ENCODE results near the gene TRABD.
"Not testable (repeated sequence)": the region's sequence is repeated elsewhere in the genome, so short reads cannot be mapped to it uniquely, and the experiment has no call there.

The TRABD gene

GRCh38 chr22:50151571-50152537 is 33.9 kb upstream of the TRABD start:
- no peak for DNase-seq (ENCODE audit: low spot score)
- FAIRE-seq, result no peak

- FAIRE-seq (no peak), DNase-seq (ENCODE audit: low spot score) (no peak)
These were observed 32.5 kb upstream of the TRABD start for GRCh38 chr22:50153056-50153755.

DNA sequence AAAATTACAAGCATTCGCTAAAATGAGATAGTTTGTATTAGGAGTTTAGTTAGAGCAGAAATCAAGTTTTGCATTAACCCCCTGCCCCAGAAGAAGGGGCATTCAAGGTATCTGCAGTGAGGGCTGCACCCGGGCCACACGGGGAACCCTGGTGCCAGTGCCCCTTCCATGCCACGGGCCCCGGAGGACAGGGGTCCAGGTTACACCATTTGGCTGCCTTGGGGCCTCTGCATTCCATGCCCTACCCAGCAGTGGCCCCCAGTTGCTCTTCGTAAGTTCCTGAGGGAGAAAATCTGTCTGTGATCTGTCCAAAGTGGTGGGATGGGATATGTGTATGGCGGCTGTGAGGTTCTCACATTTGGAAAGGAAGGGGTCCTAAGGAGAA is 32.0 kb upstream of the TRABD start:
- no peak for FAIRE-seq

GRCh38 chr22:50157709-50158375 is 27.9 kb upstream of the TRABD start:
- FAIRE-seq, result no peak
- no peak for DNase-seq (ENCODE audit: low spot score)

More for the DNA sequence above, 32.0 kb upstream of the TRABD start:
- no peak for DNase-seq (ENCODE audit: low spot score)

GRCh38 chr22:50160947-50161346 is 24.8 kb upstream of the TRABD start:
- FAIRE-seq, result no peak

GRCh38 chr22:50161508-50162390 is 24.0 kb upstream of the TRABD start:
- no peak for DNase-seq (ENCODE audit: low spot score)
- no peak for FAIRE-seq

More at GRCh38 chr22:50160947-50161346, 24.8 kb upstream of the TRABD start:
- DNase-seq (ENCODE audit: low spot score), result no peak

DNA sequence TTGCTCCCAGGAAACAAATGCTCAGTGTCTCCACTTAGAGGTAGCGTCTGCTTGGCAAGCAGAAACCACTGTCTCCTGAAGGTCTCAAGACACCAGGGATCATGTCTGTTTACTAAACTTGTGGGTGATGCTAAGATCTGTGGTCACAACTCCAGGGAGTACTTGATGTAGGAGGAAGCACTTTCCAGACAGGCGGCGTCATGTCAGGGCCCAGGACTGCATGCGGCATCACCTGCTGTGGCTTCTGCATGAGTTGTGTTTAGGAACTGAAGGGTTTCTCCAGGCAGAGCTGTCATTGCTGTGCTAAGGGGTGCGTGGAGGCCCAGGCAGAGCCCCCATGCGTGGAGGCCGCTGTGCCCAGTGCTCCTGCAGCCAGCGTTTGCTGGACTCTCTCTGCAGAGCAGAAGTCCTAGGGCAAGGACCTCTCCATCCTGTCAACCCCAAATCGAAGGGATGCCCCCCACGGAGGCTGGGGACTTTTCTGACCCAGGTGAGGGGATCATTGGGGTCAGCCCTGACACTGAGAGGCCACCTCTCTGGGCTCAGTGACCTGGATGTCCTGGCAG is 23.2 kb upstream of the TRABD start:
- DNase-seq (ENCODE audit: low spot score) (no peak), FAIRE-seq (no peak)

- DNase-seq (ENCODE audit: low spot score) (no peak), FAIRE-seq (no peak)
These were observed 20.1 kb upstream of the TRABD start for GRCh38 chr22:50165436-50166123.

DNA sequence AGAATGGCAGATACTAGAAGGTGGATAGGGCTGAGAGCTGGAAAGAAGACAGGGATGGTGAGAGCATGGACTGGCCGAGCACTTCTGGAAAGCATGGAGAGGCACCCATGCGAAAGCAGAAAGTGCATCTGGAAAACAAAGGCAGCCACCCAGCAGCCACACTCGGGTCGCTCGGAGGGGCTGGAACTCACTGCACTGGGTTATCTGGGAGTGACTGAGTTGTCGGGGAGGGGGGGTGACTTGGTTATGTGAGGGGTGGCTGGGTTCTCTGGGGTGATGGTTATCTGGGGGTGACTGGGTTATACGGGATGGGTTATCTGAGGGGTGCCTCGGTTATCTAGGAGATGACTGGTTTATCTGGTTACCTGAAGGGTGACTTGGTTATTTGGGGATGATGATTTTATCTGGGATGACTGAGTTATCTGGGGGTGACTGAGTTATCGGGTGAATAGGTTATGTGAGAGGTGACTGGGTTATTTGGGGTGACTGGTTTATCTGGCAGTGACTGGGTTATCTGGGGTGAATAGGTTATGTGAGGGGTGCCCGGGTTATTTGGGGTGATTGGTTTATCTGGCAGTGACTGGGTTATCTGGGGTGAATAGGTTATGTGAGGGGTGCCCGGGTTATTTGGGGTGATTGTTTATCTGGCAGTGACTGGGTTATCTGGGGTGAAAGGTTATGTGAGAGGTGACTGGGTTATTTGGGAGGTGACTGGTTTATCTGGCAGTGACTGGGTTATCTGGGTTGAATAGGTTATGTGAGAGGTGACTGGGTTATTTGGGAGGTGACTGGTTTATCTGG is 17.8 kb upstream of the TRABD start:
- FAIRE-seq, result no peak
- DNase-seq (ENCODE audit: low spot score), result no peak

GRCh38 chr22:50168490-50169180 is 17.1 kb upstream of the TRABD start:
- not testable (repeated sequence) for DNase-seq (ENCODE audit: low spot score); FAIRE-seq

DNA sequence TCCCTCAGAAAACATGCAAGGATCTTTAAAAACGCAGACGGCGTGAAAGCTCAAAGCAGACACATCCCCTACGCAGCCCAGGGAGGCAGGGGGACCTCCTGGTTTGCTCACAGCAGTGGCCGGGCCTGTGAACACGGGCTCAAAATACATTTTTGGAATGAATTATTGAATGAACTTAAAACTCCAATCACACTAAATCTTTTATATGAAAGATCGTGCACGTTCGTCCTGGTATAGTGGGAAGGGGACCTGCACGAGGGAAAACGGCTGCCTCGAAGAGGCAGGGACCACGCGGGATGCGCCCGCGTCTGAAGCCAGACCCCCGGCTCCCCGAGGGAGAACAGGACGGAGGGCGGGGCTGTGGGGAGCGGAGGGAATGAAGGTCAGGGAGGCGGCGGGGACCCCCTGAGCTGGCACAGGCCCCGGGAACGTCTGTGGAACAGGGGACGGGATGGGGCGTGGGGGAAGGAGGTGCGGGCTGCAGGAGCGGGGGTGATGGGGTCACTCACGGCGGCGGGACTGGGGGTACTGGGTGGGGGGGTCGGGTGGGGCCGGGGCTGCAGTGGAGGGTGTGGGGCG is 16.4 kb upstream of the TRABD start:
- no peak for FAIRE-seq
- DNase-seq (ENCODE audit: low spot score), result no peak

GRCh38 chr22:50169774-50170341 is 15.9 kb upstream of the TRABD start:
- no peak for DNase-seq (ENCODE audit: low spot score)

GRCh38 chr22:50170453-50171318 is 15.0 kb upstream of the TRABD start, which contains the start of gene PANX2:
Gene PANX2 (plus strand): TSS chr22:50170731. CDS start chr22:50170731, 0 bp downstream.
- FAIRE-seq, result no peak
- no peak for DNase-seq (ENCODE audit: low spot score)

More at GRCh38 chr22:50169774-50170341, 15.9 kb upstream of the TRABD start:
- no peak for FAIRE-seq

DNA sequence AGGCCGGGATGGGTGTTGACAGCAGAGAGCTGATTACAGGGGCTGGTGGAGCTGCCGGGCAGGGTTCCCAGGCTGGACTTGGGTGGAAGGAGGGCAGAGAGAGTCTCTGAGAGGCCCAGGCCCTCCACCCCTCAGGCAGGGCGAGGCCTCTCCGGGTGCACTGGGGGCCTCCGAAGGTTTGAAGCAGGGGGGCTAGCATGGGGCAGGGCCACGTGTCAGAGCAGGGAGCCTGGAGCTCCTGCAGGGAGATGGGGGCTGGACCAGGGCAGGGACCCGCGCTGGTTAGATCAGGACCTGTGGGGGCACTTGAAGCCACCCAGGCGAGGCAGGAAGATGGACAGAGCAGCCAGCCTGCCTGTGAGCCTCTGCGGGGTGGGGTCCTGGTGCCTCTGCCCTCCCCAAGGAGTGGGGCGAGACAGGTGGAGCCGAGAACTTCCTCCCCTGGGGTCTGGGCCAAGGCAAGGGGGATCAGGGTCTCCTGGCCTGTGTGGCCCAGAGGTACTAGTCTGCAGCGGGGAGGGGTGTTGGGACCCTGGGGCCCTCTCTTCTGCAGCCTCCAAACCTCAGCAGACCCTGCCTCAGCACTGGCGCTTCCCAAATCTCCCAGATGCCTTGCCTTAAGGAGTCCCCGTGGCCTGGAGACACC is 14.3 kb upstream of the TRABD start:
- no peak for FAIRE-seq
- no peak for DNase-seq (ENCODE audit: low spot score)

DNA sequence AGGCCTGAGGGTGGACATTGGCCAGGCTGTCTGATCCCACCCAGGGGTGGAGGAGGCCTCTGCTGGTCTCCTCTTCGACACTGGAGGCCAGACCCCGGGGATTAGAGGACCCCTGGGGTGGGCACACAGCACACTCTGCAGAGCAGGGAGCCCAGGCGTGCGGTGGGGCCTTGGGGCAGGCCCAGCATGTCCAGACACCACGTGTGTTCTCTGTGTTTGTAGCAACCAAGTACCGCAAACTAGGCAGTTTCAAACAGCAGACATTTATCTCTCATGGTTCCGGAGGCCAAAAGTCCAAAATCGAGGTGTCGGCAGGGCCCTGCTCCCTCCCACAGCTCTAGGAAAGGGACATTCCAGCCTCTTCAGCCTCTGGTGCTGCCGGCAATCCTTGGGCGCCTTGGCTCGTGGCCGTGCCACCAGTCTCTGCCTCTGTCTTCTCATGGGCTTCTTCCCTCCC is 13.7 kb upstream of the TRABD start:
- DNase-seq (ENCODE audit: low spot score) (no peak), FAIRE-seq (no peak)
